Stimulated activated CD8-positive, alpha-beta memory T cell treated with anti-CD3 and anti-CD28 coated beads, Interleukin-2, amount 100 ng/mL, for 48 hours (primary cell): Measurements from ENCODE around the gene DCUN1D4.

Source experiments
- DNase-seq, 2 donors: peaks; one replicate each; pipeline ENCODE4 v3.0.0-alpha.2; 2020; ENCODE audit warnings: low read depth in 2 of 2

Gene DCUN1D4

GRCh38 chr4:51853027-51853682 lies 10.2 kb downstream of the DCUN1D4 start:
- no peak for DNase-seq

DNA sequence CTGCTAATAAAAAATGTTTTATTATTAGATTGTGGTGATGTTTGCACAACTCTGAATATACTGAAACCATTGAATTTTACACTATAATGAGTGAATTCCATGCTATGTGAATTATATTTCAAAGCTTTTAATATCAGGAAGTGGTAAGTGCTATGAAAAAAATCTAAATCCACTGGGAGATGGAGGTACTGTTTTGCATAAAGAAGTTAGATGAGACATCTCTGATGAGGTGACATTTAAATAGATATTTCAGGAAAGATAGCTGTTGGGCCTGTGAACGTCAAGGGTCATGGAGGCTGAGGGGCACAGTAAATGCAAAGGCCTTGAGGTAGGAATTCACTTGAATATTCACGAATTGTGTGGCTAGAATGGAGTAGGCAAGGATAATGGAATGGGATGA lies 12.3 kb downstream of the DCUN1D4 start:
- DNase-seq, result no peak

GRCh38 chr4:51855751-51856150 lies 12.8 kb downstream of the DCUN1D4 start:
- DNase-seq, result no peak

GRCh38 chr4:51858605-51859202 lies 15.8 kb downstream of the DCUN1D4 start:
- no peak for DNase-seq

DNA sequence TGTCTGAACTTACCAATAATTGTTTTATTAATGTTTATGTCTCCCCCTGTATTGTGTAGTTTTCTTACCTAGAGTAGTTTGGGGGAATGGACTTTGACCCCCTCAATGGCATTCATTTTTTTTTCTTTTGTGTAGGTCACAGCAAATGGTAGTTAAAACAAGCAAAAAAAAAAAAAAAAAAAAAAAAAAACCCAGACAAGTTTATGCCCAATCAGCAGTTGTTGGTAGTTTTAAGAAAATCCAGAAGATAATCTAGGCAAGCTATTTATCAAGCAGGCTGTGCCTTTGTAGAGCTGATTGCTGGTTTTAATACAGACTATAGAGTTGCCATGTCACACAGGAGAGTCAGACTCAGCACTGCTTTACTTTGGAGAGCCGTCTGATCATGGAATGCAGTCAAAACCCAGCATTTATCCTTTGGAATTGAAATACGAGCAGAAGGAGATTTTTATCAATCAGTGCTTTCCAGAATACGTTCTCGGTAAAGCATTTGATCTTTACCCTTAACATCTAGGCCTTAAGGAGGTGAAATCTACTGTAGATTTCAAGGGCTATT lies 16.6 kb downstream of the DCUN1D4 start:
- DNase-seq, result no peak

DNA sequence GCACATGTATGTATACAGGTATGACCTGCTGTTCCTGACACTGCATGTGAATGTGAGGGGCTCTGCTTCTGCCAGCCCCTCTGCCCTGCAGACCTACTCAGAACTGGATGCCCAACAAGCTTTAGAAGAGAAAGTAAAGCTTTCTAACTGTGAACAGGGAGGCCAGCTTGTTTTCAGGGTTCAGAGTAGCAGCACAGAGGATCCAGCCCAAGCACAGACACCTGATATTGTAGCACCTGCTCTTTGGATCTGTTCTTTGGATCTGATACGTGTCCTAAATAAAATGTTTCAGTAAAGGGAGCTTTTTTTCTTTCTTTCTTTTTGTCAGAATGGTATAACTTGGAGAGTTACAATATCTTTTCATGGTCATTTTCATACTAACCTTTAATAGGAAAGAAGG lies 19.2 kb downstream of the DCUN1D4 start:
- DNase-seq, result no peak

DNA sequence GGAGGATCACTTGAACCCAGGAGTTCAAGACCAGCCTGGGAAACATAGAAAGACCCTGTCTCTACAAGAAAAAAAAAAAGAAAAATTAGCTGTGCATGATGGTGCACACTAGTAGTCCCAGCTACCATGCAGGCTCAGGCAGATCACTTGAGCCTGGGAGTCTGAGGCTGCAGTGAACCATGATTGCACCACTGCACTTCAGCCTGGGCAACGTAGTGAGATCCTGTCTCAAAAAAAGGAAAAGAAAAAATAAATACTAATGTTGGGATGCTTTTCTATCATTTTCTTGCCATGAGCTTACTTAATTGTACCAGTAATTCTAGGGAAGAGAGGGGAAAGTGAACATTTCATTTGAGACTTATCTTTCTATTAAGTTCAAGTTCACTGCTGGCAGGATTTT lies 19.8 kb downstream of the DCUN1D4 start:
- no peak for DNase-seq

- DNase-seq, result no peak
Measured at GRCh38 chr4:51865717-51866116, 22.8 kb downstream of the DCUN1D4 start.

- no peak for DNase-seq
Measured at GRCh38 chr4:51866835-51867234, 23.9 kb downstream of the DCUN1D4 start.

DNA sequence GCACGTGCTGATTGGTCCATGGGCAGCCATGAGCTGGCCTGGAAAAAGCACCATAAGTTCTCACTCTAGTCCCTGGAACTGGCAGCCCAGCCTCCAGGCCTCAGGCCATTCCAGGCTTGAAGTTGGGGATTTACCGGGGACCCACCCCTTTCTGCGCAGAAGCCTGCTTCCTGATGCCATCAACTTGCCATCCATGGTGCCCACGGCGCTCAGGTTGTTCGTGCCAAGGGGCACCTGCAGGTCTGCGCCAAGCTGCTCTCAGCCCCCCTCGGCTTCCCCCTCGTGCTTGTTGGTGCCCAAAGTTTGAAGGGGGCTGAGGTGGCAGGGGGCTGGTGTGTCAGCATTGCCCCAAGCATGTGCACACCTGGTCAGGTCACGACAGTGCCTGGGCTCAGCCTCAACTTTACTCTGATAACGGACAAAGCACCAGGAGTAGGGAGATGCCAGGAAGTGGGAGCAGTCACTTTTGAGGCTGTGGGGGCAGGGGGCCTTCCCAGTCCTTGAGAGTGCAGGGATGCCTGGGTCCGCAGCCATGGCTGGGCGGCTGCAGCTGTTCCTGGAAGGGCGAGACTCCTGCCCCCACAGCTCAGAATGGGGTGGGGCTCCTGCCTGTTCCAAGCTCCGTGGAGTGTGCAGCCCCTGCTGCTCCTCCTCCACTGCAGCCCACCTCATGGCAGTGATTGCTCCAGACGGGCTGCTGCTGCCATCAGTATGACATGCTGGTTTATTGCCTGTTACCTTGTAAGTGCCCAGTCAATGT lies 24.9 kb downstream of the DCUN1D4 start:
- DNase-seq, result no peak

- DNase-seq, result no peak
Measured at GRCh38 chr4:51868449-51868847, 25.5 kb downstream of the DCUN1D4 start.

- DNase-seq, result no peak
Measured at GRCh38 chr4:51870441-51871188, 27.7 kb downstream of the DCUN1D4 start.

DNA sequence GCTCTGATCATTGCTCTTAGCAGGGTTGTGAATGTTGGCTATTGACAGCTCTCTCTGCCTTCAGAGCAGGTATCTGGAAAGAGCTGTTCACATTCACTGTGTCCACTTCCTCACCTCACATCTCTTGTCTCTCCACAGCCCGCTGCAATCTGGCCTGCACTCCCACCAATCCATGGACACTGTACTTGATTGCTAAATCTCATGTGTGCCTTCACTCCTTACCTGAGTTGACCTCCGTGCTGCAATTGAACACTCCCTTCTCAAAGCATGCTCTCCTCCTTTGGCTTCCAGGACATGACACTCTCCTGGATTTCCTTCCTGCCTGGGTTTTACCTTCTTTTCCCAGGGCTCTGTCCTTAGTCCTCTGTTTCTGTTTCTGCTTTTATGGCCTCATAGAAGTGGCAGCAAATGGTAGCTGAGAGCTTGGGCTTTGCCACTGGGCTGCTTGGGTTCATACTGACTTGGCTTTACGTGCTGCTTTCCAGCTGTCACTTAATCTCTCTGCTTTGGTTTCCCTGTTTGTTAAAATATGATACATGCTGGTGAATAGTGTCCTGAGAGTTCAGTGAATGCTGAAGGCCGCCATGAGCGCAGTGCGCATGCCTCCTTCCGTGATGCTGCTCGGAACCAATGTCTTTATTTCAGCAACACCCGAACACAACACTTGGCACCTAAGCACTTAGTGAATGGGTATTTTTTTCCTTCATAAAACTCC lies 29.5 kb downstream of the DCUN1D4 start:
- DNase-seq, result no peak

- no peak for DNase-seq
Measured at GRCh38 chr4:51874551-51874950, 31.6 kb downstream of the DCUN1D4 start.

DNA sequence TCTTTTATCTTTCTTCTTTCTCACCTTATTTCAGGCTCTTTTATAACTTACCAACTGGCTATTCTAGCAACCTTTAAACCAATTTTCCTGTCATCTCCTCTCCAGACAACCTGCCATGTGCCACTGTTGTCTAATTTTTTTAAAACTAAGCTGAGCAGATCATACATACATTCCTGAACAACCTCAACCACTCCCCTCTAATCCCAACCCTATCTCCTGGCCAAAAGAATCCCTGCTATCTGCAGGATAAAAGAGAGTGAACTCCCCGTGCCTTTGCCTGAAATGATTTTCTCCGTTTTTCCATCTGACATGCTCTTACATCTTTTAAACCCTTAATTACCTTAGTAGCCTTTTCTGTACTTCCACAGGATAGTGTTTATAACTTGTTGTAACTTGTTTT lies 35.5 kb downstream of the DCUN1D4 start:
- DNase-seq, result no peak

DNA sequence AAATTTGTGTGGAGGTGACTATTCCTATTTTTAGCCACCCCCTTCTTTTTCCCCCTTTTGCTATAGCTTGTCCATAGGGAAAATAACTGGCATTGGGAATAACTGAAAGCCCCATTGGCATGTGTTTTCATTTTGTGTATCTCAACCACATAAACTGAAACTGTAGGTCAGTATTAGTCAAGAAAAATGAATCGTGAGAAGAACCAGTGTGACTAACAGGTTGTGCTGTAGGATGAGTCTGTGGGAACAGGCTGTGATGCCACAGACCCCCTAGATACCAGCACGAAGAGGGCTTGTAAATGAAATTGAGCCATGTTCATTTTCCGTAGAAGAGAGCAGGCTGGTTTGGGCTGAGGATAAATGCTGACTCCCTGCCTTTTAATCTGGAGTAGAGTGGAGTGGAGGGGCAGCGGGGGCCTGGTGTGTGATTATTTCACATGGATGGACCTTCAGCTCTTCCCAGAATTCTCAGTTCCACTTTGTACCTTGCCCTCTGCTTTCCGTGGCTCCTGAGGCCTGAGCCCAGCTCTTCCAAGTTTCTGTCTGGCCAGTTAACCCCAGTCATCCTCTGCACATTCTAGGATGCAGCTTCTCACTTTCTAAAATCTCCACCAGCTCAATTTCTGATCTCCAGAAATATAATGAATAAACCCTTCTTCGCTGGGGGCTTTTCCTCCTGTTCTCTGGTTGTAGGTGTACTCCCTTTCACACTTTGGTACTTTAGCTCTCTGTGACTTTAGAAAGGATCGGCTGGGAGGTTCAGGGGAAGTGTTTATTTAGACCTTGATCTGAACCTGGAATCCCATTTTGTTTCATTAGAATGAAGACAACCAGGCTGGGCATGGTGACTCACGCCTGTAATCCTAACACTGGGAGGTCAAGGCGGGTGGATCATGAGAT lies 37.3 kb downstream of the DCUN1D4 start:
- no peak for DNase-seq

GRCh38 chr4:51884055-51884454 lies 41.1 kb downstream of the DCUN1D4 start:
- DNase-seq, result no peak

GRCh38 chr4:51884606-51885005 lies 41.7 kb downstream of the DCUN1D4 start:
- no peak for DNase-seq

DNA sequence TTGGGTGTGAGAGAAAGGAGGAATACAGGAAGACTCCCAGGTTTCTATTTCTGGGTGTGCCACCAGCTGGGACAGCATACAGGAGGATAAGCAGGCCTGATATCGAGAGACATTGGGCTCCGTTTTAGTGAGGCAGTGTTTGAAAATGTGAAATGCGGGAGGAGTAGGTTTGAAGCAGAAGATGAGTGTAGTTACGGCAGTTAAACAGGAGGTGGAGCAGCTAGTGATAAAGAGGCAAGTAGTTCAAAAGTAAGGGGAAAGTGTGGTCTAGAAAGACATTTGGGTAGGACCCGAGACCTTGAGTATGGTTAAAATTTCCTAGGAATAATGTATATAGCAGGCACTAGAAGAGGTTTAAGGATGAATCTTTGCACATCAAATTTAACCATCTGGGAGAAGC lies 42.4 kb downstream of the DCUN1D4 start:
- no peak for DNase-seq

DNA sequence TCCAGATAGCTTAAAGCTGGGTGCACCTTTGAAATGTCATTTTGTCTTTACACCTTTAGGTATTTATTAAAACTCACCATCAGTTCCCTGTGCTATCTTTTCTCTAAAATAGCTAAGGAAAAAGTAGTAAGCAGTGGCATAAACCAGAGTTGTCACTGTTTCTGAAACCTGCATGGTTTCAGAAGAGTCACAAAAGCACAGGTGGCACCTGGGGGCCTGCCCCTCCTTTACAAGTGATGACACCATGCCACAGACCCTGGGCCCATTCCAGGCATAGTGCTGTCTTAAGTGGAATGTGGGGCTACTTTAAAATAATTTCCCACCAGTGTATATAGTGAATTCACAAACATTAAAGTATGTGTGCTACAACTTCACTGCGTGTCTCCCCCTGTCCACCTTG lies 47.8 kb downstream of the DCUN1D4 start:
- no peak for DNase-seq
